Psoas muscle (tissue), 8 donors: ENCODE measurements around the gene RARB. TPM values are rescaled to one million over a fixed set of nuclear protein-coding genes. Genes with fewer than 3 reads are reported as not detected.

ENCODE experiments used
- ATAC-seq, 4 donors: fragments of 200-7000 bp; cut with Tn5 transposase; one replicate each; pipeline ENCODE4 v1.9.1; 2020; ENCODE audit warnings: moderate library complexity in 3 of 4, mild to moderate bottlenecking in 2 of 4
- DNase-seq, 2 donors: peaks; one replicate each; pipeline ENCODE4 v3.0.0-alpha.2; 2020
- H3K27ac ChIP-seq: fragments of 200-600 bp; one replicate; pipeline ENCODE4 v1.8.0; 2022
- H3K27me3 ChIP-seq, 3 donors: fragments of 200-600 bp in 1 of 3; one replicate each; pipeline versions ENCODE4 v1.6.1 to v1.8.0; 2013 to 2022; ENCODE audit warnings: low read length in 2 of 3, mild to moderate bottlenecking in 2 of 3, moderate library complexity in 1 of 3; ENCODE audit not compliant: insufficient read depth in 3 of 3
- H3K36me3 ChIP-seq, 2 donors: fragments of 200-600 bp in 1 of 2; one replicate each; pipeline versions ENCODE4 v1.6.1 to v1.8.0; 2013 to 2022; ENCODE audit warnings: low read depth in 1 of 2, mild to moderate bottlenecking in 1 of 2, moderate library complexity in 1 of 2; ENCODE audit not compliant: insufficient read depth in 1 of 2
- H3K4me1 ChIP-seq: fragments of 200-600 bp; one replicate; pipeline ENCODE4 v1.8.0; 2022
- H3K4me3 ChIP-seq: fragments of 200-600 bp; one replicate; pipeline ENCODE4 v1.8.0; 2022; ENCODE audit warnings: mild to moderate bottlenecking
- H3K9me3 ChIP-seq: fragments of 200-600 bp; one replicate; pipeline ENCODE4 v1.8.0; 2022
- CTCF ChIP-seq: fragments of 200-600 bp; IDR thresholded peaks from one replicate; pipeline ENCODE4 v1.8.0; 2022; ENCODE audit warnings: antibody characterized with exemption
- WGBS, 3 donors: extraction: QIAGEN DNeasy Blood & Tissue Kit; methylation state at CpG; one replicate each; pipeline versions ENCODE4 v1.1.6 to v1.1.7; 2013; 5-methylcytosine and 5-hydroxymethylcytosine counted together
- intact Hi-C, 2 donors: fragments of 100-400 bp; cut with DNase I; formaldehyde crosslinking; loops; one replicate each; pipeline versions ENCODE4 v1.11.0 to v1.14.2; 2022
- polyA plus RNA-seq, 3 donors: library from polyadenylated mRNA; stranded (reverse); fragments of 200-250 nt; gene quantifications; one replicate each; pipeline ENCODE4 v1.2.3, GENCODE V29; 2013
- total RNA-seq, 4 donors: library from RNA; stranded (reverse); fragmentation: NEBNext Ultra II Directional in 2 of 4; extraction: Animal tissue kit (Norgen Biotek cat#: 25700) in 2 of 4; gene quantifications; one replicate each; pipeline versions ENCODE4 v1.2.1 to v1.2.4, GENCODE V29; 2021 to 2023
- donor health status: healthy with polysubstance abuse.
- donor health status: DM: no; HTN: no; CAD: no; lungs with moderate emphysema.
- donor health status: Bipolar disorder and iron deficiency.
- donor health status: healthy.
- donor health status: DM: yes; HTN: yes; CAD: no.
- donor health status: DM: no; HTN: no; CAD: no.
- donor health status: DM: no; HTN: no; CAD: no.
- donor health status: DM: yes; HTN: yes; CAD: no.

Gene RARB
- total and polyA plus RNA-seq, 7 donors = 1.1 to 5.4 (median 1.9) TPM

- DNase-seq (no peak), ATAC-seq (peak in 3 of 4 donors; percentile 2 to 19 (median 16))
- 2 to 3% (median 2%) methylated on average over 13 of the region's 13 CpGs for WGBS, 3 donors
- Histone ChIP-seq H3K4me3 (peak overlapping the region; percentile 73), H3K4me1 (peaks cover 20% of the 10 kb centered on the region), H3K27me3 (no peaks in the 10 kb centered on the region), H3K27ac (peak overlapping the region; percentile 86), H3K9me3 (no peaks in the 10 kb centered on the region), H3K36me3 (no peaks in the 10 kb centered on the region)
- no peak for TF ChIP-seq CTCF
- intact Hi-C loops = loop anchor here in 1 of 2 donors (5.0 to 10.0 kb wide), 2 partner anchors 165 to 463 kb away; no protein-coding TSS in a partner anchor
Observed at GRCh38 chr3:25427563-25427941, 511 bp upstream of the RARB start.

- TF ChIP-seq CTCF = no peak
- WGBS, 3 donors = 4 to 6% (median 4%) methylated on average over 6 of the region's 6 CpGs
- peaks cover 20% of the 10 kb centered on the region for H3K4me1 ChIP-seq
- H3K27ac ChIP-seq = peak overlapping the region; percentile 86
- peak overlapping the region; percentile 73 for H3K4me3 ChIP-seq
- H3K27me3 ChIP-seq = no peaks in the 10 kb centered on the region
- intact Hi-C loops = loop anchor here in 1 of 2 donors (5.0 to 10.0 kb wide), 2 partner anchors 163 to 464 kb away; no protein-coding TSS in a partner anchor
- no peak for ATAC-seq
- no peaks in the 10 kb centered on the region for H3K9me3 ChIP-seq
- DNase-seq = no peak
- no peaks in the 10 kb centered on the region for H3K36me3 ChIP-seq
Observed at GRCh38 chr3:25428789-25429335, 799 bp downstream of the RARB start.

GRCh38 chr3:25429361-25430286 is 1.6 kb downstream of the RARB start:
- WGBS, 3 donors = 25 to 38% (median 26%) methylated on average over 12 of the region's 12 CpGs
- ATAC-seq (peak in 1 of 4 donors; percentile 33), DNase-seq (no peak)
- no peaks in the 10 kb centered on the region for H3K36me3 ChIP-seq
- peaks cover 20% of the 10 kb centered on the region for H3K4me1 ChIP-seq
- peak overlapping the region; percentile 73 for H3K4me3 ChIP-seq
- TF ChIP-seq CTCF = no peak
- H3K27me3 ChIP-seq = no peaks in the 10 kb centered on the region
- intact Hi-C loops = loop anchor here (5.0 to 10.0 kb wide), 4 partner anchors 145 to 465 kb away; partner anchors contain the start of gene NGLY1 (in 1 of the 2)
- peak overlapping the region; percentile 86 for H3K27ac ChIP-seq
- no peaks in the 10 kb centered on the region for H3K9me3 ChIP-seq

GRCh38 chr3:25430287-25430934 is 2.3 kb downstream of the RARB start:
- H3K9me3 ChIP-seq = no peaks in the 10 kb centered on the region
- no peaks in the 10 kb centered on the region for H3K36me3 ChIP-seq
- peak overlapping the region; percentile 86 for H3K27ac ChIP-seq
- H3K4me1 ChIP-seq = peaks cover 20% of the 10 kb centered on the region
- H3K4me3 ChIP-seq = peak overlapping the region; percentile 73
- TF ChIP-seq CTCF = no peak
- ATAC-seq (no peak), DNase-seq (no peak)
- intact Hi-C loops = loop anchor here in 1 of 2 donors (10.0 kb wide), 2 partner anchors 144 to 354 kb away; partner anchors contain the start of gene NGLY1
- H3K27me3 ChIP-seq = no peaks in the 10 kb centered on the region
- 46 to 62% (median 51%) methylated on average over 5 of the region's 5 CpGs for WGBS, 3 donors
